GM18867 (cell line): ENCODE results near the gene GEN1.

Experiments used
- ATAC-seq: cut with Tn5 transposase; IDR thresholded peaks from one replicate; pipeline ENCODE4 v1.9.1; 2021; ENCODE audit warnings: mild to moderate bottlenecking, moderate library complexity; ENCODE audit not compliant: unreplicated experiment

Gene GEN1

GRCh38 chr2:17793803-17794354 lies 39.9 kb downstream of the GEN1 start:
- ATAC-seq: peak; percentile 36

GRCh38 chr2:17795309-17795708 lies 41.4 kb downstream of the GEN1 start:
- ATAC-seq: no peak

GRCh38 chr2:17798338-17798737 lies 44.4 kb downstream of the GEN1 start:
- ATAC-seq: no peak

- ATAC-seq: no peak
Measured at GRCh38 chr2:17799301-17800120, 45.6 kb downstream of the GEN1 start.

- no peak for ATAC-seq
Measured at GRCh38 chr2:17800219-17800618, 46.3 kb downstream of the GEN1 start.

GRCh38 chr2:17800693-17801458 lies 46.9 kb downstream of the GEN1 start:
- ATAC-seq: no peak

- no peak for ATAC-seq
Measured at GRCh38 chr2:17803497-17803896, 49.6 kb downstream of the GEN1 start.

- ATAC-seq: peak; percentile 76
Measured at GRCh38 chr2:17804358-17804757, 50.4 kb downstream of the GEN1 start.

GRCh38 chr2:17805166-17805565 lies 51.2 kb downstream of the GEN1 start:
- ATAC-seq: peak; percentile 22

- no peak for ATAC-seq
Measured at GRCh38 chr2:17805717-17806363, 51.9 kb downstream of the GEN1 start.

GRCh38 chr2:17813010-17813741 lies 59.2 kb downstream of the GEN1 start:
- ATAC-seq: peak; percentile 36

- ATAC-seq: peak; percentile 90
Measured at GRCh38 chr2:17813742-17814473, 60.0 kb downstream of the GEN1 start.

- ATAC-seq: no peak
Measured at GRCh38 chr2:17814601-17815000, 60.7 kb downstream of the GEN1 start.

- no peak for ATAC-seq
Measured at GRCh38 chr2:17815468-17816184, 61.7 kb downstream of the GEN1 start.

GRCh38 chr2:17816396-17817245 lies 62.7 kb downstream of the GEN1 start, which contains the start of gene MSGN1:
MSGN1 (plus strand) TSS chr2:17816460; CDS start chr2:17816519, 59 bp downstream.
- ATAC-seq: no peak

GRCh38 chr2:17818235-17818815 lies 64.4 kb downstream of the GEN1 start:
- ATAC-seq: no peak

- no peak for ATAC-seq
Measured at GRCh38 chr2:17821080-17821479, 67.1 kb downstream of the GEN1 start.
